Melanocyte of skin (primary cell): Measurements from ENCODE around the gene CLTC. TPM values are rescaled to one million over a fixed set of nuclear protein-coding genes. Genes with fewer than 3 reads are reported as not detected.

Experiments
- total RNA-seq, 2 donors: library from RNA; depleted of rRNA; stranded (reverse); fragments of >200 nt; gene quantifications; 2 replicates each; pipeline ENCODE4 v1.2.3, GENCODE V29; 2012

The CLTC gene
- 100 to 1,000 TPM; 316 to 406 TPM for total RNA-seq

DNA sequence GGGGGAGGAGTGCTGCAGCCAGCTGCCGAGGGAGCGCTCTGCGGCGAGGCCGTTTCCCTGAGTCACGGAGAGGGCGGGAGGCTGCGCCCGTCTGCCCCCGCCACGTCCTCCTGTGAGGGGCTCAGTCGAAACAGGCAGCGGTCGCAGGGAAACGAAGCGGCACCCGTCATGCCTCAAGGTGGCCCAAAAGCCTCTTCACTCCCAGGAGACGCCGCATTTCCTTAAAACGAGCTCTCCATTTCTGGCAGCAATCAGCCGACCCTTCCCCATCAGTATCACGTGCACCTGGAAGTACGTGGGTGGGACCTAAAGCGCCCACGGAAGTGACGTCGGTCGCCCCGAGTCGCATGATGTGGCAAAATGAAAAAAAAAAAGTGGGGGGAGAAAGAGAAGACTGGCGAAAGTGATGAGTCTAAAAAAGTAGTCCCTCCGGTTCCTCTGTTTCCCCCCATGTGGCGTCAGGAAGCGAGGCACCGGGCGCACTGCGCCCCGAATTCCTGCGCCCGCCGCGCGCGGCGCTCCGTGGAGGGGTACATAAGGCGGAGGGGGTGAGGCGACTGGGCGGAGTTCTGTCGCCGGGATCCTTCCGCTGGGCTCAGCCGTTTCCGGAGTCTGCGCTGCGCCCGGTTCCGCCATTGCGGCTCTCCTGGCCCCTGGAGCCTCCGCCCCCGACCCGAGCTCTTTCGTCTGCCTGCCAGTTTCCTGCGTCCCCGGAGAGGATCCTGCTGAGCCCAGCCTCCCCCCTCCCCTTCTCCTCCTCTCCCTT lies at the start of gene CLTC:
TSS of gene CLTC (plus strand) at position 598 of the 766 bp plus-strand sequence. CDS start 237 bp downstream, outside the sequence.

DNA sequence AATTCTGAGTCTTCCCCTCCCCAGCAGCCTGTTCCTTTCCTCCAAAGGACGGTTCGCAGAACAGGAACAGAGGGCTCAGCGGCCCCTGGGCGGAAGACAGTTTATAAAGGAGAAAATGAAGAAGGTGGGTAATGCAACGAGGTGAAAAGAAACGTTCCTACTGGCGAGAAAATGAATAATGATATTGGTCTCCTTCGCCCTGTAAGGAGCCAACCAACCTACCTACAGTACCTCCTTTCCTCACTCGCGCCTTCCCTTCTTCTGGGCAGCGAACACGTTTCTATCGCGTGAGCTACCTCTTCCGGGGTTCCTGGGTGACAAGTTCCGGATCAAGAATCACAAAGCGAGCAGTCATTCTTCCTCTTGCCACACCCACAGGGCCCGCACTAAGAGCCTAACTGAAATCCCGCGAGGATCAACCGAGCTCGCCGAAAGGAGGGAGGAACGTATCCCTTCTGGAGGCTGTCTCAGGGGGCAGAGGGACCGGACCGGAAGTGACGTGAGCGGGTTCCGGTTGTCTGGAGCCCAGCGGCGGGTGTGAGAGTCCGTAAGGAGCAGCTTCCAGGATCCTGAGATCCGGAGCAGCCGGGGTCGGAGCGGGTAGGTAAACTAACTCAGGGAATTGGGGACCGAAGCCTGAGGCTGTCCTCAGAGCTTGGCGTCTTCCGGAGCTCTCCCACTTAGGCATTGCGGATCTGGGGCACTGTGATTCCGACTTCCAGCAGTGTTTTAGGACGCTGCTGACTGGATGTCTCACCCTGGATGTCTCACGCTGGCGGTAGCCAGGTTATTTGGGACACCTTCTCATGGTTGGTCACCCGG lies 87.7 kb downstream of the CLTC start, which contains the start of the genes PTRH2 and VMP1:
TSS of gene PTRH2 (minus strand) at position 282 of the 822 bp plus-strand sequence. CDS start 9,452 bp downstream, outside the sequence.
TSS of gene VMP1 (plus strand) at position 506 of the 822 bp plus-strand sequence. CDS start 23,793 bp downstream, outside the sequence.

Other genes starting within 250 kb of the CLTC start
- 10 to 100 TPM; 32.0 to 38.6 TPM for gene DHX40, start 54.3 kb upstream of the CLTC start, total RNA-seq
- 10 to 100 TPM; 10.7 to 30.3 TPM for gene PTRH2, start 87.5 kb downstream of the CLTC start, total RNA-seq
- 100 to 1,000 TPM; 262 to 282 TPM for gene VMP1, start 87.8 kb downstream of the CLTC start, total RNA-seq